HG03520 (cell line): ENCODE data around the gene CYP26A1.

Experiments
- ATAC-seq: cut with Tn5 transposase; IDR thresholded peaks from one replicate; pipeline ENCODE4 v1.9.1; 2021; ENCODE audit warnings: mild to moderate bottlenecking, moderate library complexity; ENCODE audit not compliant: unreplicated experiment

CYP26A1 gene

GRCh38 chr10:93115661-93116383 lies 42.1 kb downstream of the CYP26A1 start:
- ATAC-seq: no peak

GRCh38 chr10:93121311-93121710 lies 47.6 kb downstream of the CYP26A1 start:
- no peak for ATAC-seq

GRCh38 chr10:93123766-93124165 lies 50.1 kb downstream of the CYP26A1 start:
- ATAC-seq: no peak

GRCh38 chr10:93124580-93125318 lies 51.1 kb downstream of the CYP26A1 start:
- peak; percentile 72 for ATAC-seq

GRCh38 chr10:93125966-93126365 lies 52.3 kb downstream of the CYP26A1 start:
- no peak for ATAC-seq

GRCh38 chr10:93126483-93127052 lies 52.9 kb downstream of the CYP26A1 start:
- ATAC-seq: no peak
